Stimulated activated CD8-positive, alpha-beta memory T cell treated with anti-CD3 and anti-CD28 coated beads, Interleukin-15, amount 100 ng/mL, for 1 hour (primary cell): ENCODE data around the gene RGPD3.
"Not testable (repeated sequence)": the region's sequence is repeated elsewhere in the genome, so short reads cannot be mapped to it uniquely, and the experiment has no call there.

ENCODE experiments used
- DNase-seq: peaks from one replicate; pipeline ENCODE4 v3.0.0-alpha.2; 2020; ENCODE audit warnings: low read depth

The RGPD3 gene

GRCh38 chr2:106486551-106487385 lies 18.6 kb upstream of the RGPD3 start, which contains the start of gene CD8B2:
Gene CD8B2, plus strand, starts transcription at chr2:106487364. Its CDS starts 63 bp downstream, at chr2:106487427.
- DNase-seq, result not testable (repeated sequence)

- not testable (repeated sequence) for DNase-seq
Observed at GRCh38 chr2:106479563-106479962, 11.3 kb upstream of the RGPD3 start.

GRCh38 chr2:106477647-106478046 lies 9.4 kb upstream of the RGPD3 start:
- not testable (repeated sequence) for DNase-seq

GRCh38 chr2:106470658-106471057 lies 2.4 kb upstream of the RGPD3 start:
- peak; percentile 19 for DNase-seq

- DNase-seq, result not testable (repeated sequence)
Observed at GRCh38 chr2:106467516-106467915, 697 bp downstream of the RGPD3 start.

- not testable (repeated sequence) for DNase-seq
Observed at GRCh38 chr2:106461882-106462281, 6.3 kb downstream of the RGPD3 start.

GRCh38 chr2:106390680-106391079 lies 77.5 kb downstream of the RGPD3 start:
- DNase-seq, result not testable (repeated sequence)

GRCh38 chr2:106388814-106389410 lies 79.3 kb downstream of the RGPD3 start:
- not testable (repeated sequence) for DNase-seq

- not testable (repeated sequence) for DNase-seq
Observed at GRCh38 chr2:106384548-106384947, 83.7 kb downstream of the RGPD3 start.

GRCh38 chr2:106381867-106382266 lies 86.3 kb downstream of the RGPD3 start:
- DNase-seq, result not testable (repeated sequence)

- DNase-seq, result not testable (repeated sequence)
Observed at GRCh38 chr2:106379567-106379966, 88.6 kb downstream of the RGPD3 start.

- not testable (repeated sequence) for DNase-seq
Observed at GRCh38 chr2:106369182-106369581, 99.0 kb downstream of the RGPD3 start.

GRCh38 chr2:106366204-106366885 lies 101.9 kb downstream of the RGPD3 start:
- DNase-seq, result no peak

- DNase-seq, result no peak
Observed at GRCh38 chr2:106363791-106364190, 104.4 kb downstream of the RGPD3 start.

GRCh38 chr2:106362789-106363188 lies 105.4 kb downstream of the RGPD3 start:
- no peak for DNase-seq

GRCh38 chr2:106359512-106359911 lies 108.7 kb downstream of the RGPD3 start:
- no peak for DNase-seq

GRCh38 chr2:106358521-106358920 lies 109.7 kb downstream of the RGPD3 start:
- DNase-seq, result no peak

- DNase-seq, result no peak
Observed at GRCh38 chr2:106358081-106358480, 110.1 kb downstream of the RGPD3 start.

GRCh38 chr2:106356291-106356690 lies 111.9 kb downstream of the RGPD3 start:
- DNase-seq, result no peak

GRCh38 chr2:106353676-106354075 lies 114.5 kb downstream of the RGPD3 start:
- no peak for DNase-seq

GRCh38 chr2:106350980-106351379 lies 117.2 kb downstream of the RGPD3 start:
- no peak for DNase-seq

GRCh38 chr2:106344302-106344701 lies 123.9 kb downstream of the RGPD3 start:
- DNase-seq, result no peak

- DNase-seq, result no peak
Observed at GRCh38 chr2:106343274-106343673, 124.9 kb downstream of the RGPD3 start.
